Suprapubic skin (tissue), 4 donors: ENCODE data around the gene TAF5L.

Source experiments
- EP300 ChIP-seq: sonication (generic); formaldehyde crosslinking; IDR thresholded peaks from one replicate; pipeline ENCODE4 v1.6.1; 2017; ENCODE audit warnings: antibody characterized with exemption
- POLR2A ChIP-seq, 2 donors: fragments of 450-650 bp; IDR thresholded peaks; one replicate each; pipeline ENCODE4 v1.6.1; 2017; ENCODE audit warnings: antibody characterized with exemption in 2 of 2, mild to moderate bottlenecking in 2 of 2, moderate library complexity in 2 of 2
- POLR2AphosphoS5 ChIP-seq, 3 donors: sonication (generic); formaldehyde crosslinking; IDR thresholded peaks; one replicate each; pipeline ENCODE4 v1.6.1; 2017; ENCODE audit warnings: antibody characterized with exemption in 3 of 3
- TF ChIP-seq, protein P1 (sequence below), 2 donors: fragments of 200-600 bp in 1 of 2; fragments of 450-650 bp in 1 of 2; sonication (generic) in 1 of 2; IDR thresholded peaks; one replicate each; pipeline ENCODE4 v1.5.1; 2016 to 2019; ENCODE audit warnings: antibody characterized with exemption in 2 of 2, mild to moderate bottlenecking in 1 of 2, moderate library complexity in 1 of 2

DNA sequence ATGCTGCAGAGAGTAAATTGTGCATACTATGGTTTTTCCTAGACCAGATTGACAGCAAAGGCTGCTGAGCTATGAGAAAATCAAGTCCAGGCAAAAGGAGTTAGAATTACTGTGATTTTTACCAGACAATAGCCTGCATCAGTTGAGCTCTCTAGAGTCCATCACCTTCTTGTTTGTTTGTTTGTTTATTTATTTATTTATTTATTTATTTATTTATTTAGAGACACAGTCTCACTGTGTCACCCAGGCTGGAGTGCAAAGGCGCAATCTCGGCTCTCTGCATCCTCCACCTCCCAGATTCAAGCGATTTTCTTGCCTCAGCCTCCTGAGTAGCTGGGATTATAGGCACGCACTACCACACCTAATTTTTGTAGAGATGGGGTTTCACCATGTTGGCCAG, 43.2 kb downstream of the TAF5L start:
- TF ChIP-seq, protein P1, sequence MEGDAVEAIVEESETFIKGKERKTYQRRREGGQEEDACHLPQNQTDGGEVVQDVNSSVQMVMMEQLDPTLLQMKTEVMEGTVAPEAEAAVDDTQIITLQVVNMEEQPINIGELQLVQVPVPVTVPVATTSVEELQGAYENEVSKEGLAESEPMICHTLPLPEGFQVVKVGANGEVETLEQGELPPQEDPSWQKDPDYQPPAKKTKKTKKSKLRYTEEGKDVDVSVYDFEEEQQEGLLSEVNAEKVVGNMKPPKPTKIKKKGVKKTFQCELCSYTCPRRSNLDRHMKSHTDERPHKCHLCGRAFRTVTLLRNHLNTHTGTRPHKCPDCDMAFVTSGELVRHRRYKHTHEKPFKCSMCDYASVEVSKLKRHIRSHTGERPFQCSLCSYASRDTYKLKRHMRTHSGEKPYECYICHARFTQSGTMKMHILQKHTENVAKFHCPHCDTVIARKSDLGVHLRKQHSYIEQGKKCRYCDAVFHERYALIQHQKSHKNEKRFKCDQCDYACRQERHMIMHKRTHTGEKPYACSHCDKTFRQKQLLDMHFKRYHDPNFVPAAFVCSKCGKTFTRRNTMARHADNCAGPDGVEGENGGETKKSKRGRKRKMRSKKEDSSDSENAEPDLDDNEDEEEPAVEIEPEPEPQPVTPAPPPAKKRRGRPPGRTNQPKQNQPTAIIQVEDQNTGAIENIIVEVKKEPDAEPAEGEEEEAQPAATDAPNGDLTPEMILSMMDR (IDR thresholded peaks at IDR 0.05): no peak
- TF ChIP-seq EP300: no peak
- no peak for TF ChIP-seq POLR2A (IDR thresholded peaks at IDR 0.05)
- no peak for TF ChIP-seq POLR2AphosphoS5 (IDR thresholded peaks at IDR 0.05)
